Measurements from ENCODE around the gene EYS.
"Not testable (repeated sequence)": the region's sequence is repeated elsewhere in the genome, so short reads cannot be mapped to it uniquely, and the experiment has no call there.

EYS gene

DNA sequence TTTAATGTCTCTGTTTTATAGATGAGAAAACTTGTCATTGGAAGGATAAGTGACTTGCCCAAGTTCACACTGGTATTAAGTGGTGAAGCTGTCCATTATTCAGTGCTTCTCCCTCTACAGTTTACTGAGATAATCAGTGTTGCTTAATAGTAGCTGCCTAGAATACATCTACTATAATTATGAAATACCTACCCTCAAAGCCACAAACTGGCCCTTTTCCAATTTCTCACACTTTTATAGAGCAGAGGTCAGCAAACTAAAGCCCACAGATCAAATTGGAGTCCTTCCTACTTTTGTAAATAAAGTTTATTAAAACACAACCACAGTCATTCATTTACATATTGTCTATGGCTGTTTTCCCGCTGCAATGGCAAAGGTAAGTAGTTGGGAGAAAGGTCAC lies 73.5 kb downstream of the EYS start:
- no peak for DNase-seq (ENCODE audit: low spot score)

DNA sequence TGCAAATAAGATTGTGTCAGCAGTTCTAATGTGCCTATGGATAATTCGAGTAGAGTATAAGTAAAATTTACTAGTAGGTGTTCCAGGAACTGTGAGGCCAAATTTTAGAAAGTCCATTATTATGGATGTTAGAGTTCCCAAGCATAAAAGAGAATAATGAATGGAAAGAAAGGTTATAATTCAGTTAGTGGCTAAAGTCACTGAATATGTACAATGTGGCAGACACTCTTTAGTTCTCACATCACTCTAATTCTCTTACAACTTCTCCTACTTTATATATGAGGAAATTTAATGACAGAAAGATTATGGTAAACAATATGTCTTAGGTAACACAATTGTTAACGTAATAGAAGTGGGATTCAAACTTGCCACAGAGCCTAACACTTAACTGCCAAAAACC lies 75.3 kb downstream of the EYS start:
- DNase-seq (ENCODE audit: low spot score) = no peak

DNA sequence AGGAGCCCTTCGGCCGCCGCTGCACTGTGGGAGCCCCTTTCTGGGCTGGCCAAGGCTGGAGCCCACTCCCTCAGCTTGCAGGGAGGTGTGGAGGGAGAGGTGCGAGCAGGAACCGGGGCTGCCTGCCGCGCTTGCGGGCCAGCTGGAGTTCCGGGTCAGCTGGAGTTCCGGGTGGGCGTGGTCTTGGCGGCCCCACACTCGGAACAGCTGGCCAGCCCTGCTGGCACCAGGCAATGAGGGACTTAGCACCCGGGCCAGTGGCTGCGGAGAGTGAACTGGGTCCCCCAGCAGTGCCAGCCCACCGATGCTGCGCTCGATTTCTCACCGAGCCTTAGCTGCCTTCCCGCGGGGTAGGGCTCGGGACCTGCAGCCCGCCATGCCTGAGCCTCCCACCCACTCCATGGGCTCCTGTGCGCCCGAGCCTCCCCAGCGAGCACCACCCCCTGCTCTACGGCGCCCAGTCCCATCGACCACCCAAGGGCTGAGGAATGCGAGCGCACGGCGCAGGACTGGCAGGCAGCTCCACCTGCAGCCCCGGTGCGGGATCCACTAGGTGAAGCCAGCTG lies 79.5 kb downstream of the EYS start:
- not testable (repeated sequence) for DNase-seq (ENCODE audit: low spot score)

DNA sequence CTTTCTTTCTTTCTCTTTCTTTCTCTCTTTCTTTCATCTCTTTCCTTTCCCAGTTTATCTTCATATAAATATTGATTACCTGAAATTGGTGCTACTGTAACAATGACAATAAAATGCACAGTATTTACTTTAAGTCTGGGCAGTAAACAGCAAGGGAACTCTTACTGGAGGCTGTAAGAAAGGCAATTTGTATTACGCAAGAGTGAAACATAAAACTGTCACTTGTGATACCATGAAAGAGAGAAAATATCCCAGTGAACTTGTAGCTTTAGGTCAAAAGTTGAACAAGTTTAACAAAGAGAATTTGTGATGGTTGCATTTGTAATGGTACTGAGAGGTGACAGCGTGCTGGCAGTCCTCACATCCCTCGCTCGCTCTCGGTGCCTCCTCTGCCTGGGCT lies 80.0 kb downstream of the EYS start:
- no peak for DNase-seq (ENCODE audit: low spot score)

DNA sequence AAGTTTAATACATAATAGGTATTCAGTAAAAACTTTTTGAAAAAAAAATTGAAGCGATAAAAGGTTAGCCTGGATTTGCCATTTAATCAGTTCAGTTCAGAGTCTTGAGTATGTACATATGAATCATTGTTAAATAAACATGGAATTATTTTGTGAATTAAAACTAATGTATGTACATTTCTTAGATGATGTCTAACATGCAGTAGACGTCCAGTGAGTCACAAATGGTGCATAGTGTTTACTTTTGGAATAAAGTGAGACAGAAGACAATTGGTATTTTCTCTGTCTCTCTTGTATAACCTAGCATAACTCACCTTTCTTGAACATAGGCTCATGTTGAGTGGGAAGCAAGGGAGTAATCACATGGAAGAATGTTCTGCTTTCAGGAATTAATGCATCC lies 83.5 kb downstream of the EYS start:
- DNase-seq (ENCODE audit: low spot score) = no peak

DNA sequence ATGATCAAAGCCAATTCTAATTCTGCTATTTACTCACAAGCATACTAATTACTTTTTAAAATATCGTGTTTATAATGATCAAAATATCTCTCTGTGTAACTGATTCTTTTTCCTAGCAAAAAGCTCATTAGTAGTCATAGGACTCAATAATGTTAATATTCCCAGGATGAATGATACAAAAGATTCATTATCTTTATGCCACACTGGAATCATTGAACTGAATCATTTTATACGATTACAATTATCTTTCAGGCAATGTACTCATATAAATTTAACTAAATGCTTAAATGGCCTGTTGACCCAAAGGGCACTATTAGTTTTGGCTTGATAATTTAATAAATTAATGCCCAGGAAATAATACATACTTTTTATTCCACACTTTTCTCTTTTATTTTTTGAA lies 96.3 kb downstream of the EYS start:
- DNase-seq (ENCODE audit: low spot score) = no peak

DNA sequence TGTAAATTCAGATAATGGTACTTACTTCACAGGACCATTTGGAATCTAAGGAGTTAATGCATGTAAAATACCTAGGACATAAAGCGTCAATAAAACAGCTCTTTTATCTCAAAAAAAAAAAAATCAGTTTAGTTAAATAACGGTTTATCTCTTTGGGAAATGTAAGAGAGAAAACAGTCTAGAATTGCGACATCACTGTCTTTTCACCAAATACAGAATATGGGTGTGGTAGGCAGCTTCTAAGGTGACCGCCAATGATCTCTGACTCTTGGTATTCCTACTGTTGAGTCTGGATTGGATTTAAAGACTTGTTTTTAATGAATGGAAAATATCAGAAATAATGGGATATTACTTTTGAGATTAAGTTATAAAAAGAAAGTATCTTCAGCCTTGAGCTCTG lies 111.5 kb downstream of the EYS start:
- no peak for DNase-seq (ENCODE audit: low spot score)

DNA sequence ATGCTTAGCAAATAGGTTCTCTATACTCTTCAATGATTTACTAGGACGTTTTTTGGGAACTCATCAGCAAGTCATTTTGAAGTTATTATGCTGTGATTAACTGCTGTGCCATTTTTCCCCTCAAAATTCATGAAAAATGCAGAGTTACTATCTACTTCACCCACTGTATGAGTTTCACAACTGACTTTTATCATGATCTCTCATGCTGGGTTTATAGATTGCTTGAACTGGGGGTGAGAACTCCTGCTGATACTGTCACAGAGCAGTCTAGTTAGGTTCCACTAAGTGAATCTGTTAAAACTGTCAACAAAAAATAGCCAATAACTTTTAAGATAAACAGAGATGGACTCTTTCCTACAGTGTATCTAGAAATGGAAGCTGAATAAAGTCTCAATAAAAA lies 136.7 kb downstream of the EYS start:
- DNase-seq (ENCODE audit: low spot score) = no peak

DNA sequence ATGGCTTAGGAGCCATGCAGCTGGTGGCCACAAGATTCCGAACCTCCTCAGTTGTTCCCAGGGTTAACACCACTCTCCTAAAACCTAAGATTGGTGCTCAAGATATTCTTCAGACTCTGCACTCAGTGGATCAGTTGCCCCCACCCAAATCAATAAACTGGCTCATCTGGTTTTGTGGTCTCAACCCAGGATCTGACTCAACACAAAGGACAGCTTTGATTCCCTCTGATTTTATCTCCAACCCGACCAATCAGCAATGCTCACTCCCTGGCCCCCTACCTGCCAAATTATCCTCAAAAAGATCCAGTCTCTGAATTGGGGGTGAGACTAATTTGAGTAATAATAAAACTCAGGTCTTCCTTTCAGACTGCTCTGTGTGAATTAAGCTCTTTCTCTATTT lies 137.5 kb downstream of the EYS start:
- no peak for DNase-seq (ENCODE audit: low spot score)

DNA sequence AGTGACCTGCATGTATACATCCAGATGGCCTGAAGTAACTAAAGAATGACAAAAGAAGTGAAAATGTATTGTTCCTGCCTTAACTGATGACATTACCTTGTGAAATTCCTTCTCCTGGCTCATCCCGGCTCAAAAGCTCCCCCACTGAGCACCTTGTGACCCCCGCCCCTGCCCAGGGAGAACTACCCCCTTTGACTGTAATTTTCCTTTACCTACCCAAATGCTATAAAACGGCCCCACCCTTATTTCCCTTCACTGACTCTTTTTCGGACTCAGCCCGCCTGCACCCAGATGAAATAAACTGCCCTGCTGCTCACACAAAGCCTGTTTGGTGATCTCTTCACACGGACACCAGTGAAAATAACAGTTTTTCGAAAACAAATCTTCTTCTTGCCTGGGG lies 138.0 kb downstream of the EYS start:
- DNase-seq (ENCODE audit: low spot score) = not testable (repeated sequence)

DNA sequence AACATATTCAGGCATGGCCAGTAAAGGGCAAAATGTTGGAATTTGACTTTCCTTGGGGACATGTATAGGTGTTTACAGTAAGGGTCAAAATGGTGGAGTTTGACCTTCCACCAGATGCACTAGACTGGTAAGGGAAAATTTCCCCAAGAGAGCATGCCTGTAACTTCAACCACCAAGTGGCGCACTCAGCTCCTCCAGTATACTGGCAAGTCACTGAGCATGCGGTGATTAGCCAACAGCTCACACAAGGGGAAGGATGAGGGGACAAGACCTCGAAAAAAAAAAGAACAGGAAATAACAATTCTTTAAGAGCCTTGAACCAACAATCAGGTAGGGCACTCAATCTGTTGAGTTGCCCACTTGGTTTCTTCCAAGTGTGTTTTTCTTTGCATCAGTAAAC lies 140.9 kb downstream of the EYS start:
- no peak for DNase-seq (ENCODE audit: low spot score)

DNA sequence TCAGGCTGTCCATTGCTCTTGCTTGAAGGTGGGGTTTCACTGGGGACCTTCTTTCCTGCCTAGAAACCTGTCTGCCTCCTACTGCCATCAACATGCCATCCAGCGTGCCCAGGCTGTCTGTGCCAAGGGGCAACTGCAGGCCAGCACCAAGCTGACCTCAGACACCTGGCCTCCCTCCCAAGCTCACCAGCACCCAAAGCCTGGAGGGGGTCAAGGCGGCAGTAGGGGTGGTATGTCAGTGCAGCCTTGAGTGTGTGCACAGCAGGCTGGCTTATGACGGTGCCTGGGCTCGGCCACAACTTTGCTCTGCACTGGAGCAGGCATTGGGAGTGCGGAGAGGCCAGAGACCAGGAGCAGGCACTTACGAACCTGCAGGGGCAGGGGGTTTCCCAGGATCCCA lies 149.0 kb downstream of the EYS start:
- DNase-seq (ENCODE audit: low spot score) = no peak

DNA sequence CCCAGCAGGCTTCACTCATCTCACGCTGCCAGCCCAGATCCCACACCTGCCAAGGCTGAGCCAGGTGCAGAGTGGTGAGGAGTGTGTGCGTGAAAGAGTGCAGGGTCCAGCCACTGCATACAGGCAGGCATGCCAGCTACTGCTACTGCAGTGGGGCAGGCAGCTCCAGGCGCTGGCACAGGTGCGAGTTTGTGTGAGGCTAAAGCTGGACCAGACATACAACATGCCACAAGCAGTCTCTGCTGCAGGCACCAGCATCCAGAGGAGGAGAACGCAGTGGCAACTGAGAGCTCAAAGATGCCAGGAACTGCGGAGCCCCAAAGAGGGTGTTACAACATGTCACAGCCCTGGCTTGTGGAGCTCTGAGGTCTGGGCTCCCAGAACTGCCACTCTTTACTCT lies 149.8 kb downstream of the EYS start:
- no peak for DNase-seq (ENCODE audit: low spot score)

DNA sequence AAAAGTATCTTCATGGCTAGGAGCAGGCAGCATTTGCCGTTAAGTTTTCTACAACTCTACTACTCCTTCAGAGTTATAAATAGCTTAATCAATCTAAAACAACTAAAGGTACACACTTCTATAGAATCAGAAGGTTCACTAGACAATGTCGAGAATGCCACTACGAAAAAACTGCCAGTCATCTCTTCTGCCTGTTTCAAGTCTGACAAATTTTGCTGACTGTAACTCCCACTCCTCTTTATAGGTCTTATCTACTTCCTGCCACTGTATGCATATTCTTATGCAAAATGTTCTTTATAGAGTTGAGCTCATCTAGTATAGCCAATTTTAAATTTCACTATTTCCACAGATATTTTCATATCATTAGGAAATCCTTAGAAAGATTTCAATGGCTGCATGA lies 160.1 kb downstream of the EYS start:
- DNase-seq (ENCODE audit: low spot score) = no peak

DNA sequence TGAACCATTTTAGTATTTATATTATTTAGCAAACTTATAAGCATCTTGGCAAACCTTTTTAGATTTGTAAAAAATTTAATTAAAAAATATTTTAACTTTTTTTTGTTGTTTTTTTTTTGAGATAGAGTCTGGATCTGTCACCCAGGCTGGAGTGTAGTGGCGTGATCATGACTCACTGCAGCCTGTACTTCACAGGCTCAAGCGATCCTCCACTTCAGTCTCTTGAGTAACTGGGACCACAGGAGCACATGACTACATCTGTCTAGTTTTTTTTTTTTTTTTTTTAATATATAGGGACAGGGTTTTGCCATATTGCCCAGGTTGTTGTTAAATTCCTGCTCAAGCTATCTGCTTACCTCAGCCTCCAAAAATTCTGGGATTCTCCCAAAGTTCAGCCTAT lies 161.1 kb downstream of the EYS start:
- no peak for DNase-seq (ENCODE audit: low spot score)

DNA sequence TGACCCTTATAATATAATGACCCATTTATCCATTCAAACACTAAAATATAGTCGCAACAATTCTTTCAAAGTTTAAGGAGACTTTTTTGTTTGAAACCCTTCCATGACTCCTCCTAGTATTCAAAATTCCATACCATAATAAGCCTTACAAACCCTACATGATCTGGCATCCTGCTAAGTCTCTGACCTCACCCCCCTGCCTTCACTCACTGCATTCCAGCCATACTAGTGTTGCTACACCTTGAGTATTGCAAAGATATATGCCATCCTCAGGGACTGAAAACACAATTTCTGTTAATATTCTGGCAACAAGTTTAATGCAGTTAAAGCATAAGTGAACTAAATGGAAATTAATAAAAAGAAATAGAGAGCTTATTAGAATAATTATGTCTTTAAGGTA lies 168.4 kb downstream of the EYS start:
- DNase-seq (ENCODE audit: low spot score) = no peak

DNA sequence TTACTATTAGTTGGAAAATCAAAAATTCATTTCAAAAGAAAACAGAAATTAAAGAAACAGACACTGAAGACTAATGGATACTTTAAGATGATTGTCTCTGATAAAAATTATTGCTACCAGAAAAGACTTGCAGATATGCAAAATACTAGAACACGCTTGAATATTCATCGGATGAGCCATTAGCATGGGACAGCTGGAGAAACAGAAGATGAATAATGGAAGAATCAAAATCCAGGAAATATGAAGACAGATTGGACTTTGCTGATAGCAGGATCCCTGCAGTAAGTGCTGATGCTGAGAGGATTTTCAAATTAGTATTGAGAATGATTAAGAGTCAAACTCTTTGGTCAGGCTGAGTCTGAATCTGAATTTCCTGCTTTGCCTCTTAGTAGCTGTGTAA lies 169.4 kb downstream of the EYS start:
- DNase-seq (ENCODE audit: low spot score) = no peak

DNA sequence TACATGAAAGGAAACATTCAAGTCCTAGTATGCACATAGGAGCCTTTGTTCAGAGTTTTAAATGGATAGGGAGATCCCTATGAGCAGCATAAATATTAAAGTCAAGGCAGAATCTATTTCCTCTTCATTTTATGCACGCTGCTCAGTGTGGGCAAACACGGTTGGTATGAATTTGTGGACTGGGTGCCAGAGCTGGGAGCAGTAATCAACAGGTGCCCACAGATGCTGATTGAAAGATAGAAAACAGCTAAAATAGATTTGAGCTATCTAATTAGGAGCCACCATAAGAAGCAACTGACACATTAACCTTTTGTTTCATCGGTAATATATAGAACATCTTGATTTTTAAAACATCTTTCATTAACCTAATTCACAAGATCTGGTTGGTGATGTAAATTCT lies 175.5 kb downstream of the EYS start:
- peak; percentile 9 for DNase-seq (ENCODE audit: low spot score)

DNA sequence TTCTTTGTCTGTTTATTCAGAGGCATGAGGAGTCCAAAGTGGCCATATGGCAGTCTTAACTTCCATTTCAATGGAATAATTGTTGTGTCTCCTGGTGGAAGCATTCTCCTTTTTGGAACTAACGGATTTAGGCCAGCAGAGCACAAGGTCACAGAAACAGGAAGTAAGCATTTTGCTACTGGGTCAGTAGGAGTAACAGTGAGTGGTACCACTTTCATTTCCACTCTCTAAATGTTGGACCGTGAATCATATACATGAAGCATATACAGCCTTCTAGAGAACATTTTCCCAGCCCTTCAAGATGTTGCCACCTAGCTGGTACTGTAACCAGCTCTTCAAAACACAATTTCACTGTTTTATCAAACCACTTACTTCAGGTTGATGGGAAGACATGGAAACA lies 182.8 kb downstream of the EYS start:
- DNase-seq (ENCODE audit: low spot score) = no peak

DNA sequence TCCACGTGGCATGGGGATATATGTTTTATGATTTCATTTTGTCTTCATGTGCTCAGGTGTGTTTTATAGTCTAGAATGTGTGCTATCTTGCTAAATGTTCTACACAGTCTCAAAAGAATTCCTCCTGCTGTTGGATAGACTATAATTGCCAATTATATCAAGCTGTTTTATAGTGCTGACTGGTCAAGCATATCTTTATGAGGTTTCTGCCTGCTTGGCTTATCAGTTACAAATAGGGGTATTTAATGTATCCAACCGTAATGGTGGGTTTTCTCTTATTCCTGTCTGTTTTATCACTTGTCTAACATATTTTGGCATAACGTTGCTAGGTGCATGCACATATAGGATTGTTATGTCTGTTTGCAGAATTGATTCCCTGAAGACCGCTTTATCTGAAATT lies 201.3 kb downstream of the EYS start:
- DNase-seq (ENCODE audit: low spot score) = no peak

DNA sequence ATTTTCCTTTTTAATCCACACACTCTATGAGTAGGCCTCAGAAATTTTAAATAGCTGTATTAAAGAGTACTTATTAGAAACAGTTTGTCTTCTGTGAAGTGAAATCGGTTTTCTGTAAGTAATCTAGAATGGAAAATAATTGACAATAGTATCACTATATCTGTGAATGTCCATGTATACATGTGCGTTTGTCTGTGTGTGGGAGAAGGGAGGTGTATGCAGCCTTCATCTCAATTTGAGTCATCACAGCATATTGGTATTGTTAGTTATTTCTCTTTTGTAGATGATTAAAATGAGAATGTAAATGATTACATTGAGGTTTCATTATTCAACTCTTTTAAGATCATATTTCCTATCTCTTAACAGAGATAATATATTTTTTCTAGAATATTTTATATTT lies 206.0 kb downstream of the EYS start:
- no peak for DNase-seq (ENCODE audit: low spot score)

DNA sequence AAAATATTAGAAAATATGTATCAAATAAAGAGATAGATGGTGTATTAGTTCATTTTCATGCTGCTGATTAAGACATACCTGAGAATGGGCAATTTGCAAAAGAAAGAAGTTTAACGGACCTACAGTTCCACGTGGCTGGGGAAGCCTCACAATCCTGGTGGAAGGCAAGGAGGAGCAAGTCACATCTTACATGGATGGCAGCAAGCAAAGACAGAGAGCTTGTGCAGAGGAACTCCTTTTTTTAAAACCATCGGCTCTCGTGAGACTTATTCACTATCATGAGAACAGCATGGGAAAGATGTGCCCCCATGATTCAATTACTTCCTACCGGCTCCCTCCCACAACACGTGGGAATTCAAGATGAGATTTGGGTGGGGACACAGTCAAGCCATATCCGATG lies 223.4 kb downstream of the EYS start:
- not testable (repeated sequence) for DNase-seq (ENCODE audit: low spot score)

DNA sequence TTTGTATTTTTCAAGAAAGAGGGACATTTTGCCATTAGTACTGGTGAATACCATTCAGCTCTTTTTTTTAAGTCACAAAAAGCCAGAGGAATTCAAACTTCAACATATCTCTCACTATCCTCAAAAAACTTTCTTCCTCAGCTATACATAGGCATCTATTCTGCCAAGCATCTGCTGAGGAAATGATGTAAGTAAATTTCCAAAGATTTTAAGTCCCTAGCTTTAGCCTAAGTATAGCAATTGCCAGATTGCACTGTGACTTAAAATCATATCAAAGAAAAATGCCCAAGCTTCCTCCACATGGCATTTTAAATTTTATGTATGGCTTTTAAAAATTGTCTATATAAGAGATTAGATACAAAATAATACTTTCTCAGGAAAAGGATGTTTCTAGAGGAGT lies 237.4 kb downstream of the EYS start:
- no peak for DNase-seq (ENCODE audit: low spot score)

DNA sequence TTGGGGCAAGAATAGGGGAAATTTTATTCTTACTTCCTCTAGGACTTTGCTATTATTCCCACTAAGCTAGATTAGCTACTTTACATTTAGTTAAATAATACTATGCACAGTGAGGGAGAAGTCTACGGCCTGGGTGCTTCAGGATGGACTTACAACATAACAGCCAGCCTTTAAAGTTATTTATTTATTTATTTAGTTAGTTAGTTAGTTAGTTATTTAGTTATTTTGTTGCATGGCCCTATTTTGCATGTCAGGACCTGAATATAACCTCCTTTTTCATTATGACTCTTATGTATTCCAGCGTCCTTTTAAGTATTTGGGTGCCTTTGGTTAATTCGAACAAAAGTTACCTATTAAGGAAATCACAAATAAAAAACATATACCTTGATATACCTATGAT lies 238.7 kb downstream of the EYS start:
- no peak for DNase-seq (ENCODE audit: low spot score)

DNA sequence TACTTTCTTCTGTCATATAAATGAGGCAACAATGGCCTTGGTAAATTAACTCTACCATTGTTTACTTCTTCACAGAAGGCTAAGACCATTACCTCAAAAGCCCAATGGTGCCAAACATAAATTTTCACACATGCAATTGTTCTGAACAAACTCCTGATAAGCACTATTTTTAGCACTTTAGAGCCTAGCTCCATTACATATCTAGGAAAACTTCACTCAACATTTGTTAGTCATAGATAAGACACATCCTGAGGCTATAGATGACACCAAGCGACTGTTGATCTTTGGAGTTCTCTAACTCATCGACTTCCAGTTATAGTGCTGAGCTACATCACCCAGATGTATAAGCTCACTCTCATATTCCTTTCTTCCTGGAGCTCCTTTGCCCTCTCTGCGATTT lies 245.9 kb downstream of the EYS start:
- no peak for DNase-seq (ENCODE audit: low spot score)

Measured in COLO829 (cell line).